ENCODE data around the gene CSNK1G1. TPM values are rescaled to one million over a fixed set of nuclear protein-coding genes. Genes with fewer than 3 reads are reported as not detected.

CSNK1G1 gene
- total and polyA plus RNA-seq, 2 of the 8 experiments (the other 6 are each of a cell fraction or from before 2014, with no cell fraction given): 6.0 to 12.9 TPM

DNA sequence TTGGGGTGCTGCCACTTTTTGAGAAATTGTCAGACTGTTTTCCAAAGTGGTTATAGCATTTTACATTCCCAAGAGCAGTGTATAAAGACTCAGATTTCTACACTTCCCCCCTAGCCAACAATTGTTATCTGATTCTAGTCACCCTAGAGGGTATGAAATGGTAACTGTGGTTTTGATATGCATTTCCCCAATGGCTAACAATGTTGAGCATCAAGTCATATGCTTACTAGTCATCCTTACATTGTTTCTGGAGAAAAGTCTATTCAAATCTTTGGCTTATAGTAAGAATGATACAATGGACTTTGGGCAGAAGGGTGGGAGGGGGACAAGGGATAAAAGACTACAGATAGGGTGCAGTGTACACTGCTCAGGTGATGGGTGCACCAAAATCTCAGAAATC is 73.3 kb downstream of the CSNK1G1 start:
- Histone ChIP-seq H2BK20ac (ENCODE audit: low read length) (no peak overlapping the region), H3K18ac (ENCODE audit: extremely low read depth, low read length) (no peak overlapping the region), H2AK5ac (ENCODE audit: low read depth, low read length) (no peak overlapping the region), H4K20me1 (replicated peaks in 1 of 2; ENCODE audit: control insufficient read depth in 1 of 2, insufficient read depth in 2 of 2, low read length in 2 of 2) (no peaks in the 10 kb centered on the region), H4K8ac (ENCODE audit: extremely low read depth, insufficient read depth, low read length) (no peak overlapping the region), H3K23me2 (ENCODE audit: low read depth, low read length) (no peaks in the 10 kb centered on the region), H2BK12ac (ENCODE audit: low read depth, low read length) (no peak overlapping the region), H2BK15ac (ENCODE audit: low read length) (no peak overlapping the region), H2AFZ (ENCODE audit: low read length) (no peak overlapping the region), H3K9ac (replicated peaks in 1 of 4; ENCODE audit: extremely low read depth in 1 of 4, low read depth in 3 of 4, low read length in 3 of 4) (no peak overlapping the region), H3K14ac (ENCODE audit: insufficient read length) (no peak overlapping the region), H3K4me2 (ENCODE audit: insufficient read depth in 1 of 2, low read depth in 2 of 2, low read length in 2 of 2) (no peak overlapping the region), H3K4me3 (ENCODE audit: extremely low read depth in 1 of 4, insufficient read depth in 2 of 4, low read depth in 3 of 4, low read length in 4 of 4) (no peak overlapping the region), H3K79me1 (ENCODE audit: low read depth, low read length) (peaks cover 3% of the 10 kb centered on the region; the same call in 1 of the 2 replicates), H3K23ac (ENCODE audit: insufficient read length) (no peak overlapping the region), H3K27me3 (replicated peaks in 1 of 4; ENCODE audit: control insufficient read depth in 3 of 4, extremely low read depth in 1 of 4, insufficient read depth in 3 of 4, low read length in 3 of 4) (no peaks in the 10 kb centered on the region), H4K91ac (replicated peaks; ENCODE audit: insufficient read length, low read length) (no peak overlapping the region), H4K5ac (ENCODE audit: insufficient read length, low read depth, low read length) (no peak overlapping the region), H3K4ac (replicated peaks; ENCODE audit: insufficient read length, low read depth, low read length) (no peak overlapping the region), H3K27ac (ENCODE audit: low read depth, low read length) (no peak overlapping the region), H3K79me2 (ENCODE audit: control insufficient read depth in 1 of 2, insufficient read depth in 2 of 2, low read length in 2 of 2) (peaks cover 0 to 2% of the 10 kb centered on the region in 2 experiments; a peak in 1 of 4 replicates), H3K9me3 (ENCODE audit: insufficient read depth in 2 of 2, low read depth in 1 of 2, low read length in 1 of 2) (no peaks in the 10 kb centered on the region), H3K4me1 (replicated peaks in 1 of 4; ENCODE audit: control insufficient read depth in 3 of 4, insufficient read depth in 4 of 4, low read length in 3 of 4) (peaks cover 0 to 3% (median 0%) of the 10 kb centered on the region in 4 experiments; a peak in 1 of 7 replicates), H2BK5ac (ENCODE audit: low read depth, low read length) (no peak overlapping the region), H3K36me3 (ENCODE audit: control insufficient read depth in 2 of 4, insufficient read depth in 4 of 4, low read length in 3 of 4) (no peaks in the 10 kb centered on the region), H2BK120ac (replicated peaks; ENCODE audit: low read depth, low read length) (no peak overlapping the region), H3K56ac (replicated peaks; ENCODE audit: insufficient read length, low read depth, low read length) (no peak overlapping the region)
- POLR2A ChIA-PET (ENCODE audit: partially characterized antibody): no interaction called here
- DNase-seq (ENCODE audit: low read depth in 1 of 2, low spot score in 2 of 2): no peak
- CTCF ChIA-PET (ENCODE audit: partially characterized antibody): no interaction called here
- FAIRE-seq: no peak
- TF ChIP-seq ZNF274 (IDR thresholded peaks at IDR 0.05; ENCODE audit: borderline replicate concordance, extremely low read depth, low read length) (no peak), RNF2 (IDR thresholded peaks at IDR 0.05; ENCODE audit: borderline replicate concordance, low read depth, low read length, missing control alignments, poor library complexity, severe bottlenecking) (no peak), HDAC2 (IDR thresholded peaks at IDR 0.05; ENCODE audit: borderline replicate concordance in 1 of 2, low read depth in 2 of 2, low read length in 2 of 2) (no peak), ATF3 (IDR thresholded peaks at IDR 0.05; ENCODE audit: insufficient read depth, low read depth, low read length) (no peak), TAF7 (optimal IDR thresholded peaks at IDR 0.05; ENCODE audit: borderline replicate concordance, low read depth, low read length) (no peak), FOSL1 (IDR thresholded peaks at IDR 0.05; ENCODE audit: insufficient read depth, low read depth, low read length) (no peak), YY1 (IDR thresholded peaks at IDR 0.05; ENCODE audit: low read depth, low read length) (no peak), SRF (IDR thresholded peaks at IDR 0.05; ENCODE audit: low read depth, low read length) (no peak), E2F6 (IDR thresholded peaks at IDR 0.05) (no peak), POLR2A (IDR thresholded peaks at IDR 0.05; ENCODE audit: control extremely low read depth in 1 of 2, low read depth in 2 of 2, low read length in 2 of 2) (no peak)
